Stimulated activated CD8-positive, alpha-beta memory T cell treated with anti-CD3 and anti-CD28 coated beads, Interleukin-15, amount 100 ng/mL, for 1 hour (primary cell): Measurements from ENCODE around the gene CACNA2D1.

Experiments
- DNase-seq: peaks from one replicate; pipeline ENCODE4 v3.0.0-alpha.2; 2020; ENCODE audit warnings: low read depth

Gene CACNA2D1

DNA sequence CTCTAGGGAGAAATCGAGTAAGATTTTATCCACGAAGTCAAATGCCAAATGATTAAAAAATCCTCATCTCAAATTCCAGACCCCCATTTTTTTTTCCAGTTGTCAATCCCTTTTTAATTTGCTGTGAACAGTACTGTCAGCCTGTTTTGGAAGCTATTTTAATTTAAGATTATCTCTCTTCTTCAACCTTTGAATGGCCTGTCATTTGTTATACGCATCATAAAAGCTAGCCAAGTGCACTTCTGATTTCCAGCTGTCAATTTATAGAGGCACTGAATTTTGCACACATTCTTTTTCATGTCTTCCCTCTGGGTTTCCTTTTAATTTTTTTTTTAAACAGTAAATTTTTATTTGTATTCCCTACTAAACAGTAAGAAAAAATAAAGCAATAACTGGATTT is 337.4 kb downstream of the CACNA2D1 start:
- no peak for DNase-seq

DNA sequence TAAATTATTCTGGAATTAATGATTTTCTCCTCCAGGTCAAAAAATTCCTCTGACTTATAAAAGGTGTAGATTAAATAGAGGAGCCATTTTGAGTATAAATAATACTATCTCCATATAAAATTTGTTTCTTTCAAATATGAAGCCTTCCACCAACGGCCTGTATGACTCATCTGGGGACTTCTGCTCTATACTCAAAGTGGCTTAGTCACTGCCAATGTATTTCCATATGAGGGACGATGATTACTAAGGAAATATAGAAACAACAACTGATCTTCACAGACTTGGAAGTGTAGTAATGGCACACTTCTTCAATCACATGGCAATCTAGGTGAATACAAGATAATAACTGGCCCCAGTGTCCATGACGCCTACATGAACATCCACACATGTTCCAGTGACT is 338.1 kb downstream of the CACNA2D1 start:
- no peak for DNase-seq

DNA sequence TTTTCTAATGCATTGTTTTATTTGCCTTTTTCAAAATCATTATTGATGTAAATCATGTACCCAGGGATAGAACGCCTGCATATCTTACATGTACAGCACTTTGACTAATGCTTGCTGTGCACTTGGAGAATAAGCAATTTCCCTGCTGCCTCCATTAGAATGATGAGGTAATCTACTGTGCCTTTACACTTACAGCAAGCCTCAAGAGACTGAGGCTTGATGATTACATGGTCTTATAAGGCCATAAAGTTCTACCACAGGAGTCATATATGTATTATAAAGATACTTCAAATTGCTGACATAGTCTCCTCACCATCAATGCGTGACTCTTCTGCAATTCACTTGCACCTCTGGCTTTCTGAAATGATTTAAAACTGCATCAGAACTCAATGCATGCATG is 345.2 kb downstream of the CACNA2D1 start:
- no peak for DNase-seq

- no peak for DNase-seq
These were observed 352.4 kb downstream of the CACNA2D1 start for GRCh38 chr7:82091126-82091684.

GRCh38 chr7:82087099-82087498 is 356.5 kb downstream of the CACNA2D1 start:
- DNase-seq: no peak

DNA sequence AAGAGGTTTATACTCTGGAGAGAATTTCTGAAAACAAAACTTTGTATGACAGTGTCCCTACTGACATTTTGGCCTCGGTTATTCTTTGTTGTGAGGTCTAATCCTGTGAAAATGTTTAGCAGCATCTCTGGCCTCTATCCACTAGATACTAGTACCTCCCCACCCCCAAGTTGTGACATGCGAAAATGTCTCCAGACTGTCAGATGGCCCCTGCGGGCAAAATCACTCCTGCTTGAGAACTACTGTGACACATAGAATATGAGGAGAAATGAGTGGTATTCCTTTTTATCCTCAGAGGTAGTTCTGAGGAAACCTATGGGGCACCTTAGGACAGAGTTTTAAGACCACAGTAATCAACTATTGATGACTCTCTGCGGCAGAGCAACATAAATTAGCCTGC is 358.5 kb downstream of the CACNA2D1 start:
- DNase-seq: no peak

DNA sequence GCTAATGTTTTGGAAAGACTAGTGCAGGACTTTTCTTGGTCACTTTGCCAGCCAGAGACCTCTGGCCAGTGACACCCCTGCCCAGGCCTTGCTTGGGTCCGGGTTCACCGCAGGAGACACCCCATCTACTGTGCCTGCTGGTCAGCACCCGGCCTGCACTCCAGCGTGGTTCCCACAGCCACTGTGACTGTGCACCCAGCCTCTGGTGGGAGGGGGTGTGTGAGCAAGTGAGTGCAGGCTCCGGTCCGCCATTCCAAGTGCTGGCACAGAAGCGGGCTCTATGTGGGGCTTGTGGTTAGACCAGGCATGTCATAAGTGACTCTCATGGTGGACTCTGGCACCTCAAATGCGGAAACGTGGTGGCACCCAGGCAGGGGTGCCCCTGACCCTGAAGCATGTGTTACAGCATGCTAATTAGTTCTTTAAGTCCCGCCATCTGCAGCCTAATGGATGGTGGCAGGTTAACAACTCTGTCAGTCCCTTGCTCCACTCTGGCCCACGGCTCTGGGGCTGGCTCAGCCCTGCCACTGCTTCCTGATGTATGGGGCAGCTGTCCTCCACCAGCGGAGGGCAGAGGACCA is 361.8 kb downstream of the CACNA2D1 start:
- DNase-seq: no peak

- DNase-seq: no peak
These were observed 363.2 kb downstream of the CACNA2D1 start for GRCh38 chr7:82080254-82080927.

DNA sequence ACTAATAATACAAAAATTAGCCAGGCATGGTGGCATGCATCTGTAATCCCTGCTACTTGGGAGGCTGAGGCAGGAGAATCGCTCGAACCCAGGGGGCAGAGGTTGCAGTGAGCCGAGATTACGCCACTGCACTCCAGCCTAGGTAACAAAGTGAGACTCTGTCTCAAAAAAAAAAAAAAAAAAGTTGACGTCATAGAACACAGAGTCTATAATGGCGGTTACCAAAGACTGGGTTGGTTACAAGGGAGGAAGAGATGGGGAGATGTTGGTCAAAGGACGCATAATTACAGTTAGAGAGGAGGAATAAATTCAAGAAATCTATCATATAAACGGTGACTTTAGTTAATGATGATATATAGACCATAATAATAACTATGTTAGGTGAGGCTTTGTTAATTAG is 364.1 kb downstream of the CACNA2D1 start:
- DNase-seq: no peak

GRCh38 chr7:82078807-82079206 is 364.8 kb downstream of the CACNA2D1 start:
- no peak for DNase-seq

DNA sequence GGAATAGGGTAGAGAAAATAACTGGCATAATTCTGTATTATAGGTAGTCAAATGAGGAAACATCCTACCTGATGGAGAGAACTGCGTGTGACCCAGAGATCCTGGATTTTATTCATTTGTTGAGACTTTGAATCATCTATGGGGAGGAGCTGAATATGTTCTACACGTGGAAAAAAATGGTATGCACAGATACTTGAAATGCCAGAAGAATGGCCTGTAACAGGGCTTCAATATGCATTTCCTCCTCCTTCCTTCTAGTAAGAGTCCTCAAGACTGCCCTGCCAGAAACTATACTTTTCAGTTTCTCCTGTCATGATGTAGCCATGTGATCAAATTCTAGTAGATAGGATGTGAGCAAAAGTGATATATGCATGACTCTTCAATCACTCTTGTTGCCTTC is 372.1 kb downstream of the CACNA2D1 start:
- DNase-seq: no peak

DNA sequence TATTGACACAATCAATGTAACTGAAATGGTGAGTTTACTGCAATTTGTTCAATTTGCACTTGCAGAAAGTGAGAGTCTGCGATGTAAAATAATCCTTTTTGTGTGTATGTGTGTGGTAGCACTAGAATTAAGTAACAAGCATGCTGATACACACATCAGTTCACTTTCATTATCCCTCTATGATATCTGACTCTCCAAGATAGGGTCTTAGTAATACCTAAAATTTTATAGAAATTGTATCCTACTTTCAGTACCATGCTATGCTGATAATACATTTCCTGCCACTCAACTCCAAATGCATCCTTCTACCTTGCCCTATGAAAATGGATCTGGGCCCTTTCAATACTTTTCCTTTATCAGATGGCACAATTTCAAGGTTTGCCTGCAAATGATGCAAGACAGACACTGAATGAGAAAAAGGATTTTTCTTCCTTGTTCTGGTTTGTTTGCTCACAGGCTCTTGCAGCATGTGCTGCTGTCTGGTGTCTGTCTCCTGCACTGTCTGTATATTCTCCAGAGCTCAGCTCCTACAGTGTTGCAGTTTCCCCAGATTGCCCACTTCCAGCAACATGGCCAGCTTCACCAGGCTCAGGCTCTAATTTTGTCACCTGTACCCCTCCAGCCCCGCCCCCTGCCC is 375.8 kb downstream of the CACNA2D1 start:
- DNase-seq: no peak

- DNase-seq: no peak
These were observed 386.1 kb downstream of the CACNA2D1 start for GRCh38 chr7:82057476-82057875.

GRCh38 chr7:82056282-82056681 is 387.3 kb downstream of the CACNA2D1 start:
- no peak for DNase-seq

DNA sequence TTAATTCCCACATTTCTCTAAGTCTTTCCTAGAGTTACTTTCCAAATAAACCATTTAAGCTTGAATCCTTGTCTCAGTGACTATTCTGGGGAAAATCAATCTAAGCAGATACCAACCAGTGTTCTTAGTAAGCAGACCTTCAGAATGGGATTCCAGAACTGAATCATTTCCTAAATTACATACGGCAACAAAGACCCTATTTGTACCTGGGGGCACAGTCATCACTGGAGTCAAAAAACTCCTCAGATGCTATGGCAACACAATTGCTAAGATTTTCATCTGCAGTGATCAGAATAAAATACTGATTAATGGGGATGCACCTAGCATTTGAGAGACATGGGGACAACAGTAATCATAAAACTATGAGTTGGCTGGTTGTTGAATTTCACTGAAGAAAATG is 389.0 kb downstream of the CACNA2D1 start:
- no peak for DNase-seq

GRCh38 chr7:82053453-82054032 is 390.0 kb downstream of the CACNA2D1 start:
- no peak for DNase-seq

DNA sequence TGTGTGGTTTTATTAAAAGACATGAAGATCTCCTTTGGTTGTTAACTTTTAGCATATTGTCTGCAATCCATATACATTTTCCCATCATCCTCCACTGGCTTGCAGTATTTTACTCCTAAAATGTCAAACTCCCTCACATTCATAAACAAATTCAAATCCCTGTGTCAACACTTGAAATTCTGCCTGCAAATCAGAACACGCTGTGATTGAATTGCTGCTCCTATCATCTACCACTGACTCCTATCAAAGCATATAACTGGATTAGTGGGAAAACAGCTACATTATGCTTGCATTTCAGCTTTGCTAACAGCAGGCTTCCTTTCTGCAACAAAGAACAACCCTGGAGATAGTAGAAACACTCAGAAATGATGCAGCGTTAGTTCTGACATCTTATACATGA is 392.0 kb downstream of the CACNA2D1 start:
- no peak for DNase-seq

- DNase-seq: no peak
These were observed 392.8 kb downstream of the CACNA2D1 start for GRCh38 chr7:82050792-82051191.

DNA sequence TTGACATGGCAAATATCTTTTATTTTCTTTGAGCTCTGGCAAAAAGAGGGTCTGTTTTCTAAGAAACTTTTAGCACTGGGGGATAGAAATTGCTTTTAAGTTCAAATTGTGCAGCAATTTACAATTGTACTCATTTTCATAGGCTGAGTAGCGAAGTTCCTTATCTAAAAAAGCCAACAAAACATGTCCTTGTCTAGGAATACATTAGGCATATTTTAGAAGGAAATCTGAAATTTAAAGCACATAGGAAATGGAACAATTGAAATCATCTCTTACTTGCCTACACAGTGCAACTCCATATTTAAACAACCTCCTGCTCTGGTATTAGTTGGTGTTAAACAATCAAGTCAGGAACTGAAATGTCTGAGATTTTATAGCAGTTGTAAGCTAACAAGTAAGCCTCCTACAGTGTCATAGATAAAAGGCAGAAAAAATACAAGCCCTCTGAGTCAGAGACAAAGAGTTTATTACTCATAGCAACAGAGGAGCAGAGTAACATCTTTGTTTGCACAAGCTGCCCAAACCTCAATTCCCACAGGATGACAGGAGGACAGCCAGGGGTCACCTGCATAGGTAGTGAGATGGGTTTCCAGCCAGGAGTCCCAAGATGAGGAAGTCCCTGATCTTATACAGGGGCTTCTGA is 393.6 kb downstream of the CACNA2D1 start:
- no peak for DNase-seq

DNA sequence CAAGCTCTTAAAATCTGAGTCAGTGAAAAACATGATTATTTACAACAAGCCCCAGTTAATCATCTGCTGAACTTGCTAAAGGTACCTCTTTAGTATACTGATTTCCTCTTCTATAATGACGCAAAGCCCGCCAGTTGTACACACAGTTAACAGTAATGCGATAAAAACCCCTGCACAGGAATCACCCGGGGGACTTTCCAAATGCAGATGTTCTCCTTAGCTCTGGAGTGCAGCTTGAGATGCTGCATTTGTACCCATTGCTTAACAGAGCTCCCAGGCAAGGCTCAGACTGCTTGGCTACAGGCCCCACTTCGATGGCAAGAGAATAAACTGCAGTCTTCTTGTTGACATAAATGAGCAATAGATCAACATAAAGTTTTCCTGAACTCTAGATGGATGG is 394.1 kb downstream of the CACNA2D1 start:
- no peak for DNase-seq

DNA sequence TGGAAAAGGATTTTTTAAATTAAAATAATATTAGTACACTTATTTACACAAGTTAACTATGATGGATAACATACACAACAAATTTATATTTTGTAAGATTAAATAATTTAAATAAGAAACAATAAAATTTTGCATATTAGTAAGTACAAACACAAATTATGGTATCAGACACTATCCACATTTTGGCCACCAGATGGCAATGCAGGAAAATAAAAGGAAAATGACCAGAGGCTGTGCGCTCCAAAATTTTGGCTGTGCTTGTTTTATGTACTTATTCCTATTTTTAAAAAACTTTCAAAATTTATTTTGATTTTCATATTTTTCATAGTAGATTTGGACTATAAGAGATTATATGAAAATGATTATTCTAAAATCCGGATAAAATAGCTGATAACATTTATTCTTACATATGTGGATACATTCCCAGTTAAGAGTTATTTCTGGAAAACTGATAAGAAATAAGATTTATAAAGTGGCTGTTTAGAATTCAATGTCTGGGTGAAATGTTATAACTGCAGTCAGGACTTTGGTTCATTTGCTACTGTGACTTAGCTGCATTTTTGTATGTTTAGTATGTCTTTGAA is 399.0 kb downstream of the CACNA2D1 start:
- no peak for DNase-seq

DNA sequence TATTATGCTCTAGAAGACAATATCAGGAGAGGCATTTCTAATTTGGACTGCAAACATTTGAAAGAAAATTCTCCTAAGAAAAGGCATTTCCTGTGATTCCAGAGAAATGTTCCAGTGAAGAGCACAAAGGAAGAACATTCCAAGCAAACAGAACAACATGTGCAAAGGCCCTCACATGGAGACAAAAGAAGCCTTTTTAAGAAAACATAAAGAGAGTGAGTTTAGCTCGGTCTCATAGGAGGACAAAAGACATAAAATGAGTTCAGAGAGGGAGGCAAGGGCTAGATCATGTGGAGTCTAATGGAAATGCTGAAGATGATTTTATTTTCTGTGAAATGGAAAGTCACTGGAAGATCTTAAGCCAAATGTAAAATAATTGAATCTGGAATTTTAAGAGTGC is 404.0 kb downstream of the CACNA2D1 start:
- no peak for DNase-seq
